ENCODE data around the gene LRP6.

LRP6 gene

GRCh38 chr12:12214635-12215131 is 52.2 kb downstream of the LRP6 start:
- no peak for DNase-seq (ENCODE audit: low read depth in 2 of 2)

DNA sequence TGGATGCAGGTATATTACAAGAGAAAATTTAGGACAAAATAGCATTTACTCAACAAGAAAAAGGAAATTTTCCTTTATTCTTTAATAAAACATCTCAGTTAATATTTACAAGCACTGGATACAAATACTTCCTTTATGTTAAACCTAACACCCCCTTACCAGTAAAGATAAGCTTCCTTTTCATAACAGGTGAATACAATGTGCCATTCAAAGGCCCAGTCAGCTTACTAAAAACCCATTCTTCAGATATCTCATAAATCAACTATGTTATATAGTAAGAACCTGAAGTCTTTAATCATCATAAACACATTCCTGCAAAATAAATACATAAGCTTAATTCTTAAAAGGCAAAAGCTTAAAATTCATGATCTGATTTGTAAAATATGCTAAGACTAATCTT is 52.6 kb downstream of the LRP6 start:
- DNase-seq (ENCODE audit: low read depth in 2 of 2), result no peak

GRCh38 chr12:12212769-12213168 is 54.1 kb downstream of the LRP6 start:
- no peak for DNase-seq (ENCODE audit: low read depth in 2 of 2)

DNA sequence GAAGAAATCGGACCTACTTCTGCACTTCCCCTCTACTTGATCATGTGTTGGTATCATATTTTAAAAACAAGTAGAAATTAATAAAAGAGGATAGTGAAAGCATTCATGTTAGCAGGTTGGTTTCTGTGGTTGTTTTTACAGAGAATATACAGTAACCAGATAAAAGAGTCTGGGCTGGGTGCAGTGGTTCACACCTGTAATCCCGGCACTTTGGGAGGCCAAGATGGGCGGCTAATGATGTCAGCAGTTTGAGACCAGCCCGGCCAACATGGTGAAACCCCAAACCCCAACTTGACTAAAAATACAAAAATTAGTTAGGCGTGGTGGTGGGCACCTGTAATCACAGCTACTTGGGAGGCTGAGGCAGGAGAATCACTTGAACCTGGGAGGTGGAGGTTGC is 55.9 kb downstream of the LRP6 start:
- no peak for DNase-seq (ENCODE audit: low read depth in 2 of 2)

- DNase-seq (ENCODE audit: low read depth in 2 of 2), result no peak
These were observed 56.4 kb downstream of the LRP6 start for GRCh38 chr12:12210416-12210815.

DNA sequence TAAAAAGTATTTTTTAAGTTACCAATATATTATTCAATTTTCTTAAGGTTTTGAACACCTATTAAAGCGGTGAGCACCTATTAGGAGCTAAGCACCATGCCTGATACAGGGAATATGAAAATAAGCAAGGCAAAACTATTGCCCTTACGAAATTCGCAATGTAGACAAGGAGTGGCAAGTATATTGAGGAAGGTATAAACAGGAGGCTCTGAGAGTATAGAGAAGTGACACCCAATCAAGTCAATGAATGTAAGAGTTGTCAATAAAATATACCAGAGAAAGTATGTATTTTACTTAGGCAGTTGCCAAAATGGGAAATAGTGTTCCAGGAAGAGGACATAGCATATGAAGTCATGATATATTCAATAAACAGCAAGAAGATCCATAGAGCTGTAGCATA is 57.2 kb downstream of the LRP6 start:
- no peak for DNase-seq (ENCODE audit: low read depth in 2 of 2)

GRCh38 chr12:12209043-12209442 is 57.8 kb downstream of the LRP6 start:
- no peak for DNase-seq (ENCODE audit: low read depth in 2 of 2)

DNA sequence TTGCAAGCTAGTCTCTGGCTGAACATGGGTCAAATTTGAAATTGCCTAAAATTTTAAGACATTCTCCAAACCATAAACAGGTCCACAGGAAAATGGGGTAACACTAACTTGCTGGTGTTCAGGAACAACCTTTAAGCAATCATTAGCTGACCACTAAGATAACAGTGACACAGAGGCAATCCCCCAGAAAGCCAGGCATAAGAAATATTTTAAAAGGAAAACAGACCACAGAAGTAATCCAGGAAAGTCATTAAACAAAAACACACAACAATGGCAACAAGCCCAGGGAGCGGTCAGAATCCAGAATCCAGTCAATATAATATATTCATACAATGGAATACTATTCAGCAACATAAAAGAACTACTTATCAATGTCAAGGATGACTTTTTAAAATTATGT is 59.1 kb downstream of the LRP6 start:
- no peak for DNase-seq (ENCODE audit: low read depth in 2 of 2)

DNA sequence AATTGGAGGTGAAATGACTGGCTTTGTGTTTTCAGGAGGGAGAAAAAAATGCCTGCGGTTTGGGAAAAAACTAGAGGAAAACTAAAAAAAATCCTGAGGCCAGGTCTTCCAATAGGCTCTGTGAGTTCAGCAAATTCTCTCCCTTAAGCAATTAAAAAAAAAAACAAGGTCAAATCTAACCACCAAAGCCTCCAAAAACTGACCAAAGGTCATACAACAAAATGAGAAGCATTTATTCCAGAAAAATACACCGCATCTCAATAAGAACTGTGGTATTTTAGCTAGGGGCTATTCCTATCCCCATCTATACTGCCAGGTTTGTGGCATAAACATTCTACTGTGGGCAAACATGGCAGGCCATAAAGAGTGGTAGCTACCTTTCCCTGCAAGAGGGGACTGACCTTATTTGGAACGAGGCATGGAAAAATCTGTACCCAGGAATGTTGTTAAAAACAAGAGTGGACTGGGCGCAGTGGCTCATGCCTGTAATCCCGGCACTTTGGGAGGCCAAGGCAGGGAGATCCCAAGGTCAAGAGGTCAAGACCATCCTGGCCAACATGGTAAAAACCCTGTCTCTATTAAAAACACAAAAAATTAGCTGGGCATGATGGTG is 60.0 kb downstream of the LRP6 start:
- DNase-seq (ENCODE audit: low read depth in 2 of 2), result no peak

DNA sequence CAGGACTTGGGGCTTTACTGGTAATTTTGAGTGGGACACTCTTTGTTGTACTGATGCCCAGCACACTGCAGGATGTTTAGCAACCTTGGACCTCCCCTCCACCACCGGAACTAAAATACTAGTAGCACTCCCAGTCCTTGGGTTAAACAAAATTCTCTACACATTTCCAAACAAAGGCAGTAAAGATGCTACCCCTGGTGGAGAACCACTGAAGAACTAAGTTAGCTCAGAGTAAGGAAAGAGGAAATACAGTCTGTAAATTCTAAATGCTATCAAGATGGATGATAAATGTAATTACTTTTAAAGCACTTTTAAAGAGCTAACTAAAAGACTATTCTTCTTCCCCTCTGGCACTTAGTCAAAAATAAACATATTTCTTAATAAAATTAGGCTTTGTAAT is 64.1 kb downstream of the LRP6 start:
- DNase-seq (ENCODE audit: low read depth in 2 of 2), result no peak

DNA sequence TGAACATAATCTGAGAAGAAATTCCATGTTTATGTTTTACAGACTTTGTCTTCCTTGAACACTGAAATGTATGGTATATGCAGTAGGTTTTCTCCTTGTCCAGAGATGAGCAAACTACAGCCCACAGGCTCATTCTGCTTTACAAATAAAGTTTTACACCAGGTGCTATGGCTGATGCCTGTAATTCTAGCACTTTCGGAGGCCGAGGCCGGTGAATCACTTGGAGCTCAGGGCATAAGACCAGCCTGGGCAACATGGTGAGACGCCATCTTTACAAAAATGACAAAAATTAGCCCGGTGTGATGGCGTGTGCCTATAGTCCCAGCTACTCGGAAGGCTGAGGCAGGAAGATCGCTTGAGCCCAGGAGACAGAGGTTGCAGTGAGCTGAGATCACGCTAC is 64.7 kb downstream of the LRP6 start:
- no peak for DNase-seq (ENCODE audit: low read depth in 2 of 2)

DNA sequence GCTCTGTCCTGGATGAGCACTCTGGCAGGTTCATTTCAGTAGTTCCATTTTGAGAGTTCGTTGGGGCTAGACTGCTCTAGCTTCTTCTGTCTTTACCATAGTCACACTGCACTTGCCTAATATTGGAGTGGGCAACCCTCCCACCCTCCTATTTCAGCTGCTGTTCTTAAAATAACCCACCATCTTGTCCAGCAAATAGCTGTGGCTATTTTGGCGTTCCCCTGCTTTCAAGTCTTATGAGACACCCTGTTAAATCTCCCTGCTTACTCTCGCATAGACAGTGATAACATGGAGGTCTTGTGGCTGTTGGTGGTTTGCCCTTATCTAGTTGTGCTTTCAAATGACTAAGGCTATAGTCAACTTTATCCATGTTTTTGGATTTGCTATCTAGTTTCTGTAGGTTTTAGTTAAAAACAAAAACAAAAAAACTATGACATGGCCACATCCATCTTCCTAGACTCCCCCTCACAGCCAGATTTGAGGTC is 65.5 kb downstream of the LRP6 start:
- no peak for DNase-seq (ENCODE audit: low read depth in 2 of 2)

GRCh38 chr12:12200363-12200762 is 66.5 kb downstream of the LRP6 start:
- DNase-seq (ENCODE audit: low read depth in 2 of 2), result no peak

DNA sequence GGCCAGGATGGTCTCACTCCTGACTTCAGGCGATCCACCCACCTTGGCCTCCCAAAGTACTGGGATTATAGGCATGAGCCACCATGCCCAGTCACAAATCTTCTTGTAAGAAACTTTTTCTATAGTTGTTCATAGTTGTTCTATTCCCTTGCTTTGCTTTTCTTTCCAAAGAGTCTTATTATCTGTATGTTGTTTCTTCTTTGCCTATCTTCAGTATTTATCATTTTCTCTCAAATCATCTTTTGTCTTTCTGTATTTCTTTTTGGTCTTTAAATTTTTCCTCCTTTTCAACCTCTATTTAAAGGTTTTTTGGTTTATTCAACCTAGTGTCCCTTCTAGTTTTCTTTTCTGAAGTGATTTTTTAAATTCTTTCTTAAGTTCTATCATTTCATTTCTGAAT is 68.7 kb downstream of the LRP6 start:
- no peak for DNase-seq (ENCODE audit: low read depth in 2 of 2)

GRCh38 chr12:12197128-12197527 is 69.7 kb downstream of the LRP6 start:
- no peak for DNase-seq (ENCODE audit: low read depth in 2 of 2)

DNA sequence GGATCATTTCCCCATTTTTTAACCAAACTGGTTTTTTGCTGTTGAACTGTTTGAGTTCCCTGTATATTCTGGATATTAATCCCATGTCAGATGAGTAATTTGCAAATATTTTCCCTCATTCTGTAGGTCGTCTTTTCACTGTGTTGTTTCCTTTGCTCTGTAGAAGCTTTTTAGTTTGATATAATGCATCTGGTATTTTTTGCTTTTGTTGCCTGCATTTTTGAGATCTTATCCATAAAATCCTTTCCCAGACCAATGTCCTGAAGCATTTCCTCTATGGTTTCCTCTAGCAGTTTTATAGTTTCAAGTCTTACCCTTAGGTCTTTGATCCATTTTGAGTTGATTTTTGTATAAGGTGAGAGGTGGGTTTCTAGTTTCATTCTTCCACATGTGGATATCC is 71.3 kb downstream of the LRP6 start:
- DNase-seq (ENCODE audit: low read depth in 2 of 2), result no peak

GRCh38 chr12:12195081-12195480 is 71.8 kb downstream of the LRP6 start:
- DNase-seq (ENCODE audit: low read depth in 2 of 2), result no peak

DNA sequence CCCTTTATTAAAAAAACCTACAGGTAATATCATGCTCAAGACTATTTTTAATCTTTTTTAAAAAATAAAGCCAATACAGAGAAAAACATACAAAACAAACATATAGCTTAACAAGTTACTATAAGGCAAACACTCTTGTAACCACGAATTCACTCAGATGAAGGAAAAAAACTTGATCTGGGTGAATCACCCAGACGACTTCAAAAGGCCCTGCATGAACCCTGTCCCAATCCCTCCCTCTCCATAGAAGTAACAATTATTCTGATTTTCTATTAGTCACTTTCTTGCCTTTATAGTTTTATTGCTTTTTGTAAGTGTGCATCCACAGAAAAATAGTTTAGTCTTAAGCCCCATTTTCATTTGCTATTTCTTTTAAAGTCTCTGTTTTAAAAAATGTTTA is 72.6 kb downstream of the LRP6 start:
- DNase-seq (ENCODE audit: low read depth in 2 of 2), result no peak

- no peak for DNase-seq (ENCODE audit: low read depth in 2 of 2)
These were observed 75.8 kb downstream of the LRP6 start for GRCh38 chr12:12191008-12191407.

- no peak for DNase-seq (ENCODE audit: low read depth in 2 of 2)
These were observed 76.6 kb downstream of the LRP6 start for GRCh38 chr12:12190087-12190809.

DNA sequence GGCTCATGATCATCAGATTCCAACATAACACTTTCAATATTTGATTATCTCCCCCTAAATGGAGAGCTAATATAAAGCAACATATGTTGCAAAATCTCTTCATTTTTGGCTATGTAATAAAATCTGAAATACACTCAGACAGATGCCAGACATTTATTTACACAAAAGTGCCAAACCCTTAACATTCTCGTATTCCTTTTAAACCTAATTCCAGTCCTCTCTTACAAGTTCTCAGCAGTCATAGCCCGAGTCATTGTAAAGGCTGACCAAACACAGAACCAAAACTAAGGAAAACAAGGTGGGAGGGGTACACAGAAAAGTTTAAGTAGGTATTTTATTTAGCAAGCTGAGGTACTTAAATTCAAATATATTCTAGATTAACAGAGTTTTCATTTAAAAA is 81.4 kb downstream of the LRP6 start:
- no peak for DNase-seq (ENCODE audit: low read depth in 2 of 2)

DNA sequence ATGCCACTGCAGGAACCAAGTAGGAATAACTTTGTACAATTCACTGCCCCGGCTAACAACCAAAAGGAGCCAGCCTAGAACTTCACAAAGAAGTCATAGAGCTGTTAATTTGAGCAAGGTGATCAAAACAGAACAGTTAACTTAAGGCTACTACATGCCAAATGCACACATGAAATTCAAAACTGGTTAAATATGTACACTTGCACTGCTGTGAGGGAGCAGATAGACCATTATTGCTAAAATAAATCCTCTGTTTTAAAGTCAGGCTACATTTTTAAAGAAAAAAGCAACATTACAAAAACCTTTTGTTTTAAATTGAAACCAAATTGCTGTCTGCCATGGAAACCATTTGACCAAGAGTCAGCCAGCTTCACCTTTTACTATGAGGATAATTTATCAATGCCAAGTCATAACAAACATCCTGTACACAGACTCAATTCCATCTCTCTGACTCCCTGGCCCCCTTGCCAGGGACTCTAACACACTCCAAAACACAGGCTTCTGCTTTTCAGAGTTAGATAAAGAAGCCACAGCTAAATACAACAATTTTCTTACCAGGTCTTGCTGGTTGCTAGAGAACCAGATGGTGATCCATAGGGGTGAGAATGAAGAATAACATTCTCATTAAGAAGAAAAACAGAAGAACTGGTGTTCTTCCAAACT is 84.0 kb downstream of the LRP6 start:
- no peak for DNase-seq (ENCODE audit: low read depth in 2 of 2)

DNA sequence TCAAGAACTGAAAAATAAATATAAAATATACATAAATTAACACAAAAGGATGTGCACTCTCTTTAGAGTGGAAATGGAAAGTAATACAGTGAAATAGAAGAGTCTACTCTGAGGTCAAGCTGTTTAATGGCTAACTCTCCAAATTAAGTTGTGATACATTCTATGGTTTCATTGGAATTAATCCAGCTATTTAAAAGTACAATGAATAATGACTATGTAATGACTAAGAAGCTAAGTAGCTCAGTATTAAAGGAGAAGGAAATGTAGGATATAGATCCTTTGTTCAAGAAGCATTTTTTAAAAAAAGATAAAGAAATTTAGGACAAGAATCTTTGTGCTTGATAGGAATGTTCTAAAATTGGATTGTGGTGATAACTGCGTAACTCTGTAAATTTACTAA is 85.3 kb downstream of the LRP6 start:
- no peak for DNase-seq (ENCODE audit: low read depth in 2 of 2)
